ENCODE results near the gene DYRK3. TPM values are rescaled to one million over a fixed set of nuclear protein-coding genes. Genes with fewer than 3 reads are reported as not detected.

Gene DYRK3
- total and polyA plus RNA-seq, 2 of the 8 experiments (the other 6 are each of a cell fraction or from before 2014, with no cell fraction given), result 2.1 to 8.5 TPM

DNA sequence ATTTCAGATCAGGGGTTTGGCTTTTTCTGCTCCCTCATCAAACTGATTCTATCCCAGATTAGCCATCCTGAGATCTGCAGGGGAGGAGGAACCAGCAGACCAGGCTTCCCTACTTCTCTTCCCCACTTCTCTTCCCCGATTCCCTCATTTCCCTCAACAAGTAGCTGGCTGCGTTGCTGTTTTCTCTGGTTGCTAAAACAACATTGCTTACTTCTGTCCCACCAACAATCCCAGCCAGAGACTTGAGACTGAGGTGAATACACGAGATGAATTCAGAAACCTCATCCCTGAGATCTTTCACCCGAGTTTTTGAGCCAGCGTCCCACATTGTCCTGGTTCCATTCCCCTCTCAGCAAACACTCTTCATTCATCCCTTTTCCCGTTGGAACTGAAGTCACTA, 22.4 kb downstream of the DYRK3 start:
- peak overlapping the region in 1 of 4 experiments; percentile 51; a peak in 2 of 8 replicates for H3K4me3 ChIP-seq (ENCODE audit: extremely low read depth in 1 of 4, insufficient read depth in 2 of 4, low read depth in 3 of 4, low read length in 4 of 4)
- no peak overlapping the region for H4K5ac ChIP-seq (ENCODE audit: insufficient read length, low read depth, low read length)
- H3K4me1 ChIP-seq (replicated peaks in 1 of 4; ENCODE audit: control insufficient read depth in 3 of 4, insufficient read depth in 4 of 4, low read length in 3 of 4), result peaks cover 0 to 12% (median 5%) of the 10 kb centered on the region in 4 experiments; a peak in 6 of 7 replicates
- H2AK5ac ChIP-seq (ENCODE audit: low read depth, low read length), result no peak overlapping the region
- no peak overlapping the region for H3K4ac ChIP-seq (replicated peaks; ENCODE audit: insufficient read length, low read depth, low read length)
- H2BK5ac ChIP-seq (ENCODE audit: low read depth, low read length), result no peak overlapping the region
- no peaks in the 10 kb centered on the region for H3K36me3 ChIP-seq (ENCODE audit: control insufficient read depth in 2 of 4, insufficient read depth in 4 of 4, low read length in 3 of 4)
- peak overlapping the region; percentile 44 to 56 for H3K4me2 ChIP-seq (ENCODE audit: insufficient read depth in 1 of 2, low read depth in 2 of 2, low read length in 2 of 2)
- H3K18ac ChIP-seq (ENCODE audit: extremely low read depth, low read length), result no peak overlapping the region
- peaks cover 0 to 14% (median 9%) of the 10 kb centered on the region in 4 experiments; a peak in 6 of 7 replicates for H3K27me3 ChIP-seq (replicated peaks in 1 of 4; ENCODE audit: control insufficient read depth in 3 of 4, extremely low read depth in 1 of 4, insufficient read depth in 3 of 4, low read length in 3 of 4)
- 0 out of 2 replicates have a peak, but pooled peaks cover 5% of the 10 kb centered on the region for H3K23me2 ChIP-seq (ENCODE audit: low read depth, low read length)
- no peak overlapping the region for H3K56ac ChIP-seq (replicated peaks; ENCODE audit: insufficient read length, low read depth, low read length)
- FAIRE-seq (no peak), DNase-seq (ENCODE audit: low read depth in 1 of 2, low spot score in 2 of 2) (no peak)
- no peaks in the 10 kb centered on the region for H3K9me3 ChIP-seq (ENCODE audit: insufficient read depth in 2 of 2, low read depth in 1 of 2, low read length in 1 of 2)
- no peak overlapping the region for H2BK20ac ChIP-seq (ENCODE audit: low read length)
- H2BK120ac ChIP-seq (replicated peaks; ENCODE audit: low read depth, low read length), result no peak overlapping the region
- H4K91ac ChIP-seq (replicated peaks; ENCODE audit: insufficient read length, low read length), result no peak overlapping the region
- no peak overlapping the region for H3K23ac ChIP-seq (ENCODE audit: insufficient read length)
- H3K27ac ChIP-seq (ENCODE audit: low read depth, low read length), result no peak overlapping the region
- POLR2A ChIA-PET (ENCODE audit: partially characterized antibody), result interaction anchor here (1.4 to 1.9 kb wide), 2 partner anchors 10 to 22 kb away, joined by 4 read pairs; partner anchors contain the start of gene DYRK3
- no peak overlapping the region for H3K9ac ChIP-seq (replicated peaks in 1 of 4; ENCODE audit: extremely low read depth in 1 of 4, low read depth in 3 of 4, low read length in 3 of 4)
- no peaks in the 10 kb centered on the region for H3K79me1 ChIP-seq (ENCODE audit: low read depth, low read length)
- no peak overlapping the region for H3K14ac ChIP-seq (ENCODE audit: insufficient read length)
- H2BK12ac ChIP-seq (ENCODE audit: low read depth, low read length), result no peak overlapping the region
- no peak overlapping the region for H4K8ac ChIP-seq (ENCODE audit: extremely low read depth, insufficient read depth, low read length)
- H3K79me2 ChIP-seq (ENCODE audit: control insufficient read depth in 1 of 2, insufficient read depth in 2 of 2, low read length in 2 of 2), result no peaks in the 10 kb centered on the region
- CTCF ChIA-PET (ENCODE audit: partially characterized antibody), result interaction anchor here (0.7 to 23.8 kb wide), 19 partner anchors 10 to 274 kb away, joined by 3 to 666 read pairs (median 6); partner anchors contain the start of genes DYRK3, EIF2D and MAPKAPK2
- no peaks in the 10 kb centered on the region for H4K20me1 ChIP-seq (replicated peaks in 1 of 2; ENCODE audit: control insufficient read depth in 1 of 2, insufficient read depth in 2 of 2, low read length in 2 of 2)
- no peak overlapping the region for H2BK15ac ChIP-seq (ENCODE audit: low read length)
- 68% methylated on average over 6 of the region's 6 CpGs; no CpG with 5 or more reads in 1 of the 2 experiments for WGBS, 2 experiments (ENCODE audit: extremely low coverage in 1 of 2, insufficient coverage in 1 of 2, insufficient read length in 1 of 2, insufficient replicate concordance in 2 of 2, low coverage in 1 of 2, low lambda C conversion rate in 2 of 2, missing lambda C conversion rate in 1 of 2)
- peak overlapping the region; percentile 18; the same call in 1 of the 2 replicates for H2AFZ ChIP-seq (ENCODE audit: low read length)
- no peak for TF ChIP-seq ASH2L (IDR thresholded peaks at IDR 0.05; ENCODE audit: low read length)
- TF ChIP-seq BACH1 (IDR thresholded peaks at IDR 0.05; ENCODE audit: low read length), result no peak
- TF ChIP-seq RBBP5 (IDR thresholded peaks at IDR 0.05; ENCODE audit: borderline replicate concordance, low read depth, low read length), result no peak
- no peak for TF ChIP-seq SRF (IDR thresholded peaks at IDR 0.05; ENCODE audit: low read depth, low read length)
- no peak for TF ChIP-seq FOSL1 (IDR thresholded peaks at IDR 0.05; ENCODE audit: insufficient read depth, low read depth, low read length)
- no peak for TF ChIP-seq KDM4A (IDR thresholded peaks at IDR 0.05; ENCODE audit: low read depth, low read length, severe bottlenecking)
- TF ChIP-seq USF2 (IDR thresholded peaks at IDR 0.05; ENCODE audit: low read length), result no peak
- no peak for TF ChIP-seq CBX5 (IDR thresholded peaks at IDR 0.05; ENCODE audit: low read depth, low read length)
- no peak for TF ChIP-seq EGR1 (IDR thresholded peaks at IDR 0.05; ENCODE audit: borderline replicate concordance, low read depth, low read length)
- TF ChIP-seq SAP30 (IDR thresholded peaks at IDR 0.05; ENCODE audit: insufficient read depth, insufficient replicate concordance, low read length), result no peak
- no peak for TF ChIP-seq CBX8 (IDR thresholded peaks at IDR 0.05; ENCODE audit: borderline replicate concordance, low read depth, low read length)
- TF ChIP-seq HDAC2 (IDR thresholded peaks at IDR 0.05; ENCODE audit: borderline replicate concordance in 1 of 2, low read depth in 2 of 2, low read length in 2 of 2), result no peak

Data from H1 (cell line).